Measurements from ENCODE around the gene WSB1. TPM values are rescaled to one million over a fixed set of nuclear protein-coding genes. Genes with fewer than 3 reads are reported as not detected.

The WSB1 gene
- total and polyA plus RNA-seq, 9 of the 15 experiments (the other 6 are each of a cell fraction or from before 2014, with no cell fraction given) = 22.8 to 229 (median 81.1) TPM

- peak; percentile 73; the same call in 1 of the 2 replicates for TF ChIP-seq KLF6 (CRISPR knock-in tag; IDR thresholded peaks at IDR 0.05; ENCODE audit: borderline replicate concordance)
- no peak for TF ChIP-seq HINFP (tag; conservative IDR thresholded peaks at IDR 0.05; ENCODE audit: low read depth)
- no peak for TF ChIP-seq ARID3B (CRISPR knock-in tag; IDR thresholded peaks at IDR 0.05; ENCODE audit: borderline replicate concordance)
- no peak; the same call in 1 of the 2 replicates for TF ChIP-seq TARDBP (IDR thresholded peaks at IDR 0.05)
- TF ChIP-seq MYBL2 (IDR thresholded peaks at IDR 0.05; ENCODE audit: low read depth) = no peak
- TF ChIP-seq MYBL2 (CRISPR knock-in tag; IDR thresholded peaks at IDR 0.05; ENCODE audit: borderline replicate concordance) = no peak
- TF ChIP-seq ZBTB8A (IDR thresholded peaks at IDR 0.05; ENCODE audit: partially characterized antibody) = no peak
- no peak for TF ChIP-seq ZNF561 (CRISPR knock-in tag; conservative IDR thresholded peaks at IDR 0.05)
- no peak for TF ChIP-seq ZNF253 (CRISPR knock-in tag; conservative IDR thresholded peaks at IDR 0.05)
- TF ChIP-seq THAP7 (CRISPR knock-in tag; IDR thresholded peaks at IDR 0.05) = no peak
- TF ChIP-seq PKNOX1 (IDR thresholded peaks at IDR 0.05) = no peak
- no peak for TF ChIP-seq ZFP30 (CRISPR knock-in tag; IDR thresholded peaks at IDR 0.05; ENCODE audit: borderline replicate concordance)
- TF ChIP-seq NFE2 (IDR thresholded peaks at IDR 0.05; ENCODE audit: low read depth) = peak; percentile 84
- no peak for TF ChIP-seq SLC30A9 (CRISPR knock-in tag; IDR thresholded peaks at IDR 0.05)
- no peak for TF ChIP-seq XRCC4 (IDR thresholded peaks at IDR 0.05; ENCODE audit: extremely low read depth, insufficient read depth, insufficient read length)
- TF ChIP-seq POLR3G (IDR thresholded peaks at IDR 0.05; ENCODE audit: extremely low read depth, insufficient read length, insufficient replicate concordance) = no peak
- no peak for TF ChIP-seq ZNF140 (CRISPR knock-in tag; IDR thresholded peaks at IDR 0.05)
- no peak; the same call in 1 of the 2 replicates for TF ChIP-seq POLR2H (tag; IDR thresholded peaks at IDR 0.05; ENCODE audit: low read depth)
- no peak for TF ChIP-seq PTBP1 (IDR thresholded peaks at IDR 0.05; ENCODE audit: low read depth, low read length)
- no peak for TF ChIP-seq FOXK2 (conservative IDR thresholded peaks at IDR 0.05 in 1 of 2, IDR thresholded peaks at IDR 0.05 in 1 of 2; ENCODE audit: low read depth in 2 of 2)
- TF ChIP-seq RB1 (IDR thresholded peaks at IDR 0.05; ENCODE audit: low read depth) = peak; percentile 91
- no peak; the same call in 1 of the 2 replicates for TF ChIP-seq HLTF (IDR thresholded peaks at IDR 0.05)
- TF ChIP-seq CBX1 (IDR thresholded peaks at IDR 0.05; ENCODE audit: low read depth) = peak; percentile 89
- TF ChIP-seq ZNF830 (CRISPR knock-in tag; IDR thresholded peaks at IDR 0.05) = no peak
These were observed 59.6 kb downstream of the WSB1 start (continued) for GRCh38 chr17:27353461-27354050.
